DND-41 (cell line): Measurements from ENCODE around the gene ST7.

Experiments used
- CTCF ChIP-seq: IDR thresholded peaks from 2 replicates; pipeline ENCODE4 v1.5.1; 2012; ENCODE audit warnings: borderline replicate concordance, low read length, moderate library complexity, mild to moderate bottlenecking; ENCODE audit not compliant: poor library complexity, severe bottlenecking; ENCODE audit errors: extremely low read depth
- EZH2 ChIP-seq: IDR thresholded peaks from 3 replicates; pipeline ENCODE4 v1.6.1; 2012; ENCODE audit warnings: borderline replicate concordance, low read depth, mild to moderate bottlenecking, moderate library complexity, low read length, inconsistent platforms; ENCODE audit not compliant: severe bottlenecking

DNA sequence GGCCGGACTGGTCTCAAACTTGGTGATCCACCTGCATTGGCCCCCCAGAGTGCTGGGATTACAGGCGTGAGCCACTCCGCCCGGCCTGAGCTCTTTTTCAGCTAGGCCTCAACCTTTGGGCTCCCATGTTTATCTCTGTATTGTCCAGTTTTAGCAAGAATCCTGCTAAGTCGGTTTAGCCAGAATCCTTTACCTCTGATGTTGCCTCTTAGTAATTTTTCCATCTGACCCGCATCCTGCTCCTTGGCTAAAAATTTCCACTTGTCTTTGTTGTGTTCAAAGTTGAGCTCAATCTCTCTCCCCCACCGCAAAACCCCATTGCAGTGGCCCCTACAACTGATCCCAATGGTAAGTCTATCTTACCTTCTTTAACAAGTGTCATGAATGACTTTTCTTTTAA is 20.7 kb upstream of the ST7 start:
- TF ChIP-seq CTCF, result no peak
- TF ChIP-seq EZH2, result no peak
